Medulla oblongata (tissue), 1 donor: ENCODE measurements around the gene OBP2B.
"Not testable (repeated sequence)": the region's sequence is repeated elsewhere in the genome, so short reads cannot be mapped to it uniquely, and the experiment has no call there.

Source experiments
- DNase-seq: peaks from one replicate; pipeline ENCODE4 v3.0.0-alpha.2; 2015; ENCODE audit errors: extremely low spot score

Gene OBP2B

DNA sequence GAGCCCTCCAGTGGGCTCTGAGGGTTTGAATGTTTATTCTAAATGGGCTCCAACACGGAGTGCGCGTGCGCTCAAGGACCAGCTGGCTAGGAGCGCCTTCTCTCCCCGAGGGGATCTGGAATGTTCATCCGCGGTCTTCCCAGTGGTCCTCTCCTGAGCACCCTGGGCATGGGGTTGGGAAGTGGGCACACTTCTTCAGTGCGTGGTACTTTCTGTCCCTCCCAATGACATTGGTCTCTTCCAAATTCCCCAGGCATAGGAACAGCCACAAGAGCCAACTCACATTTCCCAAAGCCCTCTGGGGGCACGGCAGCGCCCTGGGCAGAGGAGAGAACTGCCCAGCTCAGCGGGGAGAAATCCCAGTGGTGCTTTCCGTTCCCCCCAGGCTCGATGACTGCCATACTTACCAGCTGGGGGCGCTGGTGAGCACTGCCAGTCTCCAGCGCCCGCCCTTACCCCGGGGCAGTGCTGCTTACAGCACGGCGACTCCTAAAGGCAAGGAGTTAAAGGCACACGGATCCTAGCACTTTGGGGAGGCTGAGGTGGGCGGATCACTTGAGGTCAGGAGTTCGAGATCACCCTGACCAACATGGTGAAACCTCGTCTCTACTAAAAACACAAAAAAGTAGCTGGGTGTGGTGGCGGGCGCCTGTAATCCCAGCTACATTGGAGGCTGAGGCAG is 29.9 kb upstream of the OBP2B start:
- DNase-seq, result peak; percentile 24

DNA sequence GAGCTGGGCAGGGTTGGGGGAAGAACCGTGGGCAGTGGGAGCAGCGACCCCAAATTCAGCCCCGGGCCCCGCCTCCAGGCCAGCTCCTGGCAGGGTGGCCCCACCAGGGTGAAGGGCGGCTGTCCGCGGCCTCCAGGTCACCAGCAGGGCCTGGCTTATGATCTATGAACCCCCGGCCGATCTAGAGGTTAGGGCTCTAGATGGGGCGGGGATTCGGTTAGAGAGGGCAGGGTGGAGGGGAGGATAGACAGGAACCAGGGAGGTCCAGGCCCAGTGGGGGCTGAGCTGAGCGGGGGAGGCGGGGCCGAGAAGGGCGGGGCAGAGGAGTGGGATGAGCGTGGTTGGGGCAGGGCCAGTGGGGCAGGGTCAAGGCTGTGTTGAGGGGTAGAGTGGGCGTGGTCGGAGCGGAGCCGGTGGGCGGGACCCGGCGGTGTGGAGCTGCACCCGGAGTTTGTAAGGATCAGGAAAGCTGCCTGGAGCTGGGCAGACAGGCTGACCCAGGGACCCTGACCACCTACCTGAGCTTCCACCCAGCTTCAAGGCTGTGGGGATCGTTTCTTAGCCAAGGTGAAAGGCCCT is 29.3 kb upstream of the OBP2B start:
- DNase-seq, result peak; percentile 5

DNA sequence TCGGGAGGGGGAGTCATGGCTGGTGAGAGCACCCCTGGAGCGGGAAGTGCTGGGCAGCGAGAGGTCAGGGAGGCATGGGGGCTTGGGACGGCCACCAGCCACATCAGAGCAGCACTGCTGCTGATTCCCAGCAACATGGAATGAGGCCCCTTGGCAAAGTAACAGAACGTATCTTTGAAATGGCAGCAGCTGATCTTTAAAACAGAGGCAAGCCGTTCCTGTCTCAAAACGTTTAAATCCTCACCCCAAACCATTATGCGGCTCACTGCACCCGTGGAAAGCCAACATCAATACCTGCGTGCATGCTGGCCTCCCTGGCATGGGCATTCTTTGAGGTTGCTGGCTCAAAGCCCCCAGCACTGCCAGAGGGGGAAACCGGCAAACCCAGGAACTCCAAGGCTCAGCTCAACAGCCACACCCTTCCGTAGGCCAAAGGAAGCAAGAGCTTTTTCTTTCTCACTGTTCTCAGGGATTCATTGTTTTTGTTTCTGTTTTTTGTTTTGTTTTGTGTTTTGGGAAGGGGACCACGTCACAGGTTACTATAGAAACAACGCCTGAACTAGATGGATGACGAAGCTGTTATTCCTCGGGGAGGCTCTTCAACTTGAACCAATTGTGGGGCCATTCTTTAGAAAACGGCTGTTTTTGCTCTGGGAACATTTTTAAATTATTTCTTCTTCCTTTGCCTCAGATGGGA is 28.1 kb upstream of the OBP2B start:
- DNase-seq, result no peak

DNA sequence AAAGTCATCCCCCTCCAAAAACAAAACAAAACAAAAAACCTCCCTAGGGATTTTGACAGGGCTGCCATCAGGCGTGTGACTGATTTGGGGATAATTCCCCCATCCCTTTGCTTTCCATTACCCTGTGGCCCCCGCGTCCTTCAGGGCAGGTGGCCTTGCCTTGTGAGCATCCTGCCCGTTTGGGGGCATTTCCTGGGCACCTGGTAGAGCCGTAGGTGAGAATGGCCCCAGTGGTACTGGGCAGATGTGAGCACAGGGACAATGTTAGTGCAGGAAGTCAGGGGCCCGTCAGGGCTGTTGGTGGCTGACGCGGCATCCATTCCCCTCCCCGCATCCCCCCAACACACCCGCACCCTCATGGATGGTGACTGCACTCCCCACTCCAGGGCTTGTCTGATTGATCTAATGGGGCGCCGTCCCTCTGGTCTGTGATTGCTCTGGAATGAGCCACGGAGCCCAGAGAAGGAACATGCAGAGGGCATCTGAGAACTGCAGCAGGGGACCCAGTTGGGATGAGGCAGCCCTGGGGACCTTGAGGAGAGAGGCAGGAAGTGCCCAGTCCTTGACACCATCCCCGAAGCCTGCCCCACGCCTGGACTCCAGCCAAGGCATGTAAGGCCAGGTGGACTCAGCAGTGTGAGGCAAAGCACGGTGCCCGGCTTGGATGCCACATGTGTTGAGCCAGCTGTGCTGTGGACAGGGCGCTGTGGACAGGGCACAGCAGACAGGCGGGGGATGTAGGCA is 27.4 kb upstream of the OBP2B start:
- not testable (repeated sequence) for DNase-seq

DNA sequence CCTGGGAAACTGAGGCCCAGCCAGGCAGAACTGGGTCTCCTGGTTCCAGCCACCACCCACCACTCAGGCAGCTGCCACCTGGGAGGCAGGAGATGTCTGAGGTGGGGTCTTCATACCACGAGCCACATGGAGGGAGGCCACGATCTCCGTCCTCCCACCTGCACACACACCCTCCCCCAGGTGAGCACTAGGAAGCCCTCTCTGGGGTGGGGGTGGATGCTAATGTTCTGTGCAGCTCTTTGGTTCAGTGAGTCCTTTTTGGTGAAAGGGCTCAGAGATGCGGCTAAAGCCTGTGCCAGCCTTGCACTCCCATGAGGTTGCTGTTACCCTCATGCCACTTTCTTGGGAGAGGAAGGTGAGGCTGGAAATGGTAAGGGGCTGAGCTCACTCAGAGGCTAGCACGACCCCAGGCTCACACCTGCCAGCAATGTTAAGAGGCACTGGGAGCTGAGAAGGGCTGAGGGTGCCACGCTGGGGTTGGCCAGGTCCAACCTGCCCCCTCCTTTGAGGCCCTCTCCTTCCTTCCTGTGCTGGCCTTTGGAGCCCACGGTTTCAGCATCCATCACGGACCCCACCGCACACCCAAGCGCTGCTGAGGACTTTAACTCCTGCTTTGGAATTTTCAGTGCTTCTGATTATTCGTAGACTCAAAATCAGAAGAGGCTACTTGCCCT is 26.6 kb upstream of the OBP2B start:
- DNase-seq, result no peak

DNA sequence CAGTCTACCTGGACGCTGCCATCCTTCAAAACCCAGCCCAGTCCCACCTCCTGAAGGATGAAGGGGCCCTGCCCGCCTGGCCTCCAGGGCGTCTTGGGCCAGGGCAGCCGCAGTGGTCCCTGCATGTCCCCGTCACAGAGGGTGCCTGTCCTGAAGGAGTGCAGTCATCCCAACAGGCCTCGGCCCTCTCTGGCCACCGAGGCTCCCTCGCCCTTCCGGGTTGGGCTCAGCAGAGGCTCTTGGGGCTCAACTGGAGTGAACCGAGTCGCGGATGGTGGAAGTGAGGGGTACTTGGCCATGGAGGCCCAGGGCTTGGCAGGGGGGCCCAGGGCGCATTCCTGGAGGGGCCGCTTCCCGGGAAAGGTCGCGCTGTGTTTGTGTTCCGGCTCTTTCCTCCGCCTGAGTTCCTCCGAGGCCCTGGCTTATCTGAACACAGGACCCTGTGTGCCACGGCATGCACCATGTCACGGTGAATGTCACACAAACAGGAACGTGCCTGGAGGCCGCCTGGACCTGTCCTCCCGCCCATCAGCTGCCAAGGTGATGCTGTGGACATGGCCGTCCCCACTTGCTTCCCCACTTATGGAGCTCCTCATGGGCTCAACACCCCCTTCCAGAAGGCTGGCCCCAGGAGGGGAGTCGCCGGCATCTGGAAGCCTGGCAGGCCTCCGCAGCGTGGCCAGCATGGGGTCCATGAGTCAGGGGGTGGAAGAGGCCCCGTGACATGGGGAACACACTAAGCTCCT is 25.7 kb upstream of the OBP2B start:
- no peak for DNase-seq

DNA sequence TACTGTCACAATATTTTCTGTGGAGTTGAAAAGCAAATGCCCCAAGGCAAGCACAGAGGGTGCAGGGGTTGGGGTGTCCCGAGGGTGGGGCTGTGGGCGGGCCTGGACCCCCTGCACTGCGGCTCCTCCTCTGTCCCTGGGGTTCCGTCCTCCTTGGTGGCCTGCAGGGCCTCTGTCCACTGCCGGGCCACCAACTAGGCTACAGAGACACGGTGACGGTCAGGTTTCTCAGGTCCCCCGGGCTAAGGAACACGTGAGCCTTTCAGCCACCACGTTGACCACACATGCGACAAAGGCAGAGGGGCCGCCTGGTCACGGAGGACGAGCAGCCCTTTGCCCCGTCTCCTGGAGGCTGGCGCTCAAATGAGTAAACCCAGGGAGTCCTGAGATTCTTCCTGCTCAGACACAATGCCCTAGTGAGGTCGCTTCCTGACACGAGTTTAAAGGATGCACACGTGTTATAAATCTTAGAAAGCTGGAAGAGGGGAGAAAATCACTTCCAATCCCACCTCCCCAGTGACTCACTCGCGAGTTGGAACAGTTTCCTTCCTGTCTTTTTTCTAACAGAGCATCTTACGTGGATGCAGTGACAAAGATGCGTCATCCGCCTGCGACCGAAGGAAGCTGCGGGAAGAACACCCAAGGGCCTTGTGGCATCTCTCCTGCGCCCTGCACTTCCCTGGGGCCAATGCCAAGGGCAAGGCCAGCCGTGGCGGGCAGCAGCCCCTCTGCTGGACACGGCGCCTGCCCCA is 24.8 kb upstream of the OBP2B start:
- DNase-seq, result no peak

DNA sequence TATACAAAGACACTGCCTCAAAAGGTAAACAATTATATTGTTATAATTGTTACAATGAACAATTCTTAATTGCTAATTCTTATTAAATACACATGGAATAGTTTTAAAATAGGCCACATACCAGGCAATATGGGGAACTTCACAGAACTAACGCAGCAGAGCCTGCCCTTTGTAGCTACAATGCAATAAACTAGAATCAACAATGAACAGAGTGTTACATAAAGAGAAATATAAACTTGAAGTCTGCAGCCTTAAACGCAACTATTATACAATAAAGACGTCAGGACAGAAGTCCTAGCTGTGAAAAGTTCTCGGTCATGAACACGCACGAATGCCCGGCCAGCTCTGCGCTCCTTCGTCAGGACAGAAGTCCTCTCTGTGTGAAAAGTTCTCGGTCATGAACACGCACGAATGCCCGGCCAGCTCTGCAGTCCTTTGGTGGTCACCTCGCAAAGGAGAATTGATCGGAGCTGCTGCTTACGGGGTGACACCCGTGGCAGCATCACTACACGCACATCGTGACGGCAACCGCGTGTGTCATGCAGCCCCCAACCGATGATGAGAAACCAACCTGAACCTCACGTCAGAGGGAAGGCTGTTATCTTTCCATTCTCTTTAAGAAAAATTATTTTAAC is 23.0 kb upstream of the OBP2B start:
- DNase-seq, result not testable (repeated sequence)

DNA sequence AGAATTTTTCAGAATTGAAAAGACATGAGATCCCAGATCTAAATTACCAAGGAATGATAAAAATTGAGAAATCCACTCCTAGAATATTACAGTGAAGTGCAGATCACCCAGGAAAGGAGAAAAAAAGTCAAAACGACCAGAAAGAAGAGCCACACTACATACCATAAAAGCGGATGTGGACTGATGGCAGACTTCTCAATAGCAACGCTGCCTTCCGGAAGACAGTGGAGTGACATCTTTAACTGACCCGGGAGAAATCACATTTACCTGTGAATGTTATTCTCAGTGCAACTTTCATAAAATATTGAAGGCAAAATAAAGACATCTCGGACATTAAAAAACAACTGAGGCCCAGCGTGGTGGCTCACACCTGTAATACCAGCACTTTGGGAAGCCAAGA is 21.5 kb upstream of the OBP2B start:
- not testable (repeated sequence) for DNase-seq

DNA sequence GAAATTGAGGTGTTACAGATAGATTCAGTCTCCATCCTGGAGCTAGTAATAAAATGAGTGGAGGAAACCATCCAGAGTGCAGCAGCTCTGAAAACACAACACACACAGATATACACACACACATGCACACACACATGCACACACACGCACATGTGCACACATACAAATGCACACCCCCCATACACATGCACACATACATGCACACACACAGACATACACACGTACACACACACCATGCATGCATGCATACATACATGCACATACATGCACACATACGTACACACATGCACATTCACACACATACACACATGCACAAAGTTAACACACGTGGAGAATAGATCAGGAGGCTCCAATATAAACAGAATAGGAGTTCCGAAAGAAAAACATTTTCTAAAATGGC is 21.0 kb upstream of the OBP2B start:
- DNase-seq, result no peak

DNA sequence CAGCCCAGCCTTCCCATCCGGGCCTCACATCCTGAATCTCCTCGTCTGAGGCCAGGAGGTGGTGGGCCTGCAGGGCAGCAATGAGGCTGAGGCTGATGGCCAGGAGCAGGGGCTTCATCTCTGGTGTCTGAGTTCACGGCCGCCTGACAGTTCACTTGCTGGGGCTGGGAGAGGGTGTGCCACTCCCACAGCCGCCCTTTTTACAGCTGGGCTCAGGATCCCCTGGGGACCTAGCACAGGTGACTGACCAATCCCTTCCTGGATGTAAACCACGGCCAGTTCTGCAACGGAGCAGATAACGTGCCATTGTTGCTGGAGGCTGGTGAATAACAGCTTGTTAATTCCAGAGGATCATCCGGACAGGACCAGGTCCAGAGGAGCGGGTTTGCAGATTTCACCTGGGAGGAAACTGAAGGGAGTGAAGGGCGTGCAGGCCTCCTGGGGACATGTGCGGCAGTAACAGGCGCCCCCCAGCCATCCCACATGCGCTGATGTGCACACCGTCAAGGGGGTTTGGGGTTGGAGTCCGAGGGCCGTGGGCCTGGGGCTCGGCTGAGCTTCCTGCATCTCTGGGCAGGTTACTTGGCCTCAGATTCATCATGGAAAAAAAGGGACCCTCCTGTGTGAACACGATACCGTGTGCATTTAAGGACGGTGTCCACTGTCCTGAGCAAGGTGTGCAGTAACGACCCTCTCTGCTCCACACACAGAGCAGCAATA is 19.6 kb upstream of the OBP2B start:
- DNase-seq, result not testable (repeated sequence)

DNA sequence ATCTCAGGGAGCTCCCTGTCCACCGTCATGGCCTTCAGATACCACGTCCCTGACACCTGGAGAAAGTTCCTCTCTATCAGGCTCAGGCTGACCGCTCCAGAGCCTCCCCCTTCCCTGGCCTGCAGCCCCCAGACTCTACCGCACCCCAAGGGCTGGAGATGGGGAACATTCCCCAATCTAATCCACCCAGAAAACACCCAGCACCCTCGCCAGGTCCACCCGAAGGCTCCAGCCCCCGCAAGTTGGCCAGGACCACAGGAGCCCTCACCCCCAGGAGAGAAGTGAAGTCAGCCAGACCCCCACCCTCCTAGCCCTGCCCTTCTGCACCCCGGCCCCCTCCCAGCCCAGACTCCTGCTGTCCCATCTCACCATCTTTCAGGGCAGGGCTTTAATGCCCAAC is 18.9 kb upstream of the OBP2B start:
- not testable (repeated sequence) for DNase-seq

DNA sequence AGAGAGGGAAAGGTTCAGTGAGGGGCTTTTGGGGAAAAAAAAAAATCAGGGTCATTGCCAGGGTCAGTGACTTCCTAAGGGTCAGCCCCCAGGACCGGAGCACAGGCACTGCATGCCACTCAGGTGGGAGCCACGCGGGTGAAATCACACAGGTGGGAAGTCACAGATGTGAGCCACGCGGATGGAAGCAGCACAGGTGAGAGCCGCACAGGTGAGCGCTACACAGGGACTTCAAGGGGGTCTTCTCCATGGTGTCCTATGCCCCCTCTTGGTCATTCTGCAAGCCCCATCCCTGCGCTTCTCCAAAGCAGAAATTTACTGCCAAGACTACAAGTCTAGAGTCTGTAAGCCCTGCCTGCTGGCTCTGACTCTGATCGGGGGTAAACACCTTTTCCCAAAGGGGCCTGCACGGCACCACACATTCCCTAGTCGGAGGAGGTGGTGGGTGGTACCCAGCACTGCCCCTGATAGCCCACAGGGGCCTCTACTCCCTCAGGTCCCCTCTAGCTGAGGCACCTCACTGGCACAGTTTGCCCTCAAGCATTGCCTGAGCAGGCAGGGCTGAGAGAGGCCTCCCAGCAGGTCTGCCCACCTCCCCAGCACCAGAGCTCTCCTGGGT is 18.3 kb upstream of the OBP2B start:
- DNase-seq, result no peak

DNA sequence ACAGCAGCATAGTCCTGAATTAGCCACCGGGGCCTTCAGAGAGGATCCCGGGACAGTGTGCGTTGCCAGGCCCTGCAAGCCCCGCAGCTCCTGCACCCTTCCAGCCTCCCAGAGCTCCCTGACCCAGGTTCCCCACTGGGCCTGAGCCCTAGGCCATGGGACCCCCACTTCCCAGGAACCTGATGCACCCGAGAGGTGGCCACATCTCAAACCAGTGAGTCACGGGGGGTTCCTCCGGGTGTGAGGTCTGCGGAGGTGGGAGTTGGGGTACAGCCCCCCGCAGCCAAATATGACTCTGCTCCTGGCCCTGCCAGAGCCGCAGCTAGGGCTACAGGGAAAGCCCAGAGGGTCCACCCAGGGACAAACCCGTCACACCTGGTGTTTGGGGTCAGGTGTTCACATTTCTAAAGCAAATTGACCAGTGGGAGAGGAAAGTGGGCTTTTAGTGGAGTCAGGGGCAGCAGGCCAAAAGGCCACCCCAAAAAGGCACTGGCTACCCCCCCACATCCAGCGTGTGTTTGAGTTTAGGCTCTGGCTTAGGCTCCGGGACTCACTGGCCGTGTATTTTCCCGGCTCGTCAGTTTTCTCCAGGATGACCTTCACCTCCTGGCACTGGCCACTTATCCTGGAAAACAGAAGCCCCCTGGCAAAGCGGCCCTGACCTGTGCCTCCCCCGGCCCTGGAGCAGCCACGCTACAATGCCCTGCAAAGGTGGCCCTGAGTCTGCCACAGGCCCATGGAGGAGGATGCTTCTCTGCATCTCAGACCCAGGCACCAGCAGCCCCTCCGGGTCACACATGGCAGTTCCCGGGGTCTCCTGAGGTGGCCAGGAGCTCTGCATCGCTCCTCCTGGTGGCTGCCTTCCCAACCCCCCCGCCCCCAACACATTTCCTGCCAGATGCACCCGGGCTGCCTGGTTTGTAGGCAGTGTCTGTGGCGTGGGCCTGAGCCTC is 17.4 kb upstream of the OBP2B start:
- DNase-seq, result no peak

DNA sequence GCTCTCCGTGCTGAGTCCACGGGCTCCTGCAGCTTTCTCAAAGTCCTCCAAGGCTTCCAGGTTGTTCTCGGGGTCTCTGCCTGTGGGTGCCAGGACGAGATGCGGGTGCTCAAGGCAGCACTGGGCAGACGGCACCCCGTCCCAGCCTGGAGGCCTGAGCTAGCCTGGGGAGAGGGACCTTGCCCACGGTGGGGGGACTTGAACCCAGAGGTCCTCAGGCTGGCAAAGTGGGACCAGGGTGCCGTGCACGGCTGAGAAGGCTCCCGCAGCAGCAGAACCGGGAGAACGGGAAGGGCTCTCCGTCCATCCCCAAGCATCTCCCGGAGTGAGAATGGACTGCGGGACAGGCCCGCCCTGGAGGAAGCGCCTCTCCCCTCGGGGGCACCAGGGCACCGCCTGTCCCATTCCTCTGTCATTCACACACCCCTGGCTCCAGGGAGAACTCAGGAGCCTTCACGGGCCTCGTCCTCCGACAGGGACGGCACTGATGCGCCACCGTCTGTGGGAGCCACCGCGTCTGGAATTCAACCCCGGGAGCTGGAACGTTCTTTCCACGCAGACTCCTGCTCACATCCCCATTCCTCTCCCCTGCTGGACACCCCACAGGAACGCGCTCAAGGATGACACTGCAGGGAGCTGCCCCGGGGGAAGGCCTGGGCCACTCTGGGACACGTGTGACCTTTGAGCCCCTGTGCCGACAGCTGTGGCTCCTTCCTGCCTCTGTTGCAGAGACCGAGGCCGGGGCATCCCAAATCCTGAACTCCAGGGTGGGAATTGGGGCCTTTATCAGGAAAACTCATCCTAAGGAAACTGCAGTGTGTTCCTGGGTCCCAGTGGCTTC is 16.3 kb upstream of the OBP2B start:
- DNase-seq, result no peak

DNA sequence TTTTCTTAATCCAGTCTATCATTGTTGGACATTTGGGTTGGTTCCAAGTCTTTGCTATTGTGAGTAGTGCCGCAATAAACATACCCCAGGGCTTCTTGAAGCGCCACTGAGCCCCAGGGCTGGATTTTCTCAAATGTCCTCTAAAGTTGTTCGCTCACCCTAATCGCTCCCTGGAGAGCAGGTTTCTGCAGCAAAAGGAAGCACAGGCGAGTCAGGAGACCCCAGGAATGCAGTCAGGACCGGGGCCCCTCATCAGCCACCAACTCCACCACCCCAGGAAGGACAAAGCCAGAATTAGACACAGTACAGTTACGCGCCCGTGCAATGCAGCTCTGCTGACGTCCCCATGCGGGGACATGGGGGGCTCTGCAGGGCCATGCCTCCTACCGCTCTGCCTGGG is 15.7 kb upstream of the OBP2B start:
- no peak for DNase-seq
